ENCODE data around the gene KCNG3.
"Not testable (repeated sequence)": the region's sequence is repeated elsewhere in the genome, so short reads cannot be mapped to it uniquely, and the experiment has no call there.

GRCh38 chr2:42398052-42398451 is 95.7 kb downstream of the KCNG3 start:
- TF ChIP-seq CTCF (IDR thresholded peaks at IDR 0.05 in 8 of 11, conservative IDR thresholded peaks at IDR 0.05 in 3 of 11); POLR2AphosphoS5 (IDR thresholded peaks at IDR 0.05): not testable (repeated sequence)

All from spleen (tissue), 7 donors.